ENCODE results near the gene LCMT2. TPM values are rescaled to one million over a fixed set of nuclear protein-coding genes. Genes with fewer than 3 reads are reported as not detected.

LCMT2 gene, protein sequence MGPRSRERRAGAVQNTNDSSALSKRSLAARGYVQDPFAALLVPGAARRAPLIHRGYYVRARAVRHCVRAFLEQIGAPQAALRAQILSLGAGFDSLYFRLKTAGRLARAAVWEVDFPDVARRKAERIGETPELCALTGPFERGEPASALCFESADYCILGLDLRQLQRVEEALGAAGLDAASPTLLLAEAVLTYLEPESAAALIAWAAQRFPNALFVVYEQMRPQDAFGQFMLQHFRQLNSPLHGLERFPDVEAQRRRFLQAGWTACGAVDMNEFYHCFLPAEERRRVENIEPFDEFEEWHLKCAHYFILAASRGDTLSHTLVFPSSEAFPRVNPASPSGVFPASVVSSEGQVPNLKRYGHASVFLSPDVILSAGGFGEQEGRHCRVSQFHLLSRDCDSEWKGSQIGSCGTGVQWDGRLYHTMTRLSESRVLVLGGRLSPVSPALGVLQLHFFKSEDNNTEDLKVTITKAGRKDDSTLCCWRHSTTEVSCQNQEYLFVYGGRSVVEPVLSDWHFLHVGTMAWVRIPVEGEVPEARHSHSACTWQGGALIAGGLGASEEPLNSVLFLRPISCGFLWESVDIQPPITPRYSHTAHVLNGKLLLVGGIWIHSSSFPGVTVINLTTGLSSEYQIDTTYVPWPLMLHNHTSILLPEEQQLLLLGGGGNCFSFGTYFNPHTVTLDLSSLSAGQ
- total RNA-seq (ENCODE audit: low replicate concordance): 7.3 and 7.8 TPM in 2 replicates

GRCh38 chr15:43329960-43330779 lies at the start of gene LCMT2:
TSS of gene LCMT2 (minus strand) at chr15:43330573. CDS start at chr15:43330489, 84 bp downstream.

GRCh38 chr15:43370975-43371974 lies 40.9 kb upstream of the LCMT2 start, which contains the start of the genes TUBGCP4 and ZSCAN29:
TSS of gene TUBGCP4 (plus strand) at chr15:43371101. CDS start at chr15:43371355, 254 bp downstream.
TSS of gene ZSCAN29 (minus strand) at chr15:43371043. CDS start at chr15:43369913, 1,130 bp downstream.

GRCh38 chr15:43302205-43302817 lies 28.1 kb downstream of the LCMT2 start, which contains the start of gene TGM7:
TSS of gene TGM7 (minus strand) at chr15:43302255.

Other genes with a start within 250 kb of the LCMT2 start
- 38.3 and 43.8 TPM in 2 replicates for gene UBR1, start 224.5 kb downstream of the LCMT2 start, total RNA-seq (ENCODE audit: low replicate concordance)
- gene TMEM62, start 197.0 kb downstream of the LCMT2 start, total RNA-seq (ENCODE audit: low replicate concordance): 4.9 and 6.8 TPM in 2 replicates
- 40.1 and 72.2 TPM in 2 replicates for gene CCNDBP1, start 145.2 kb downstream of the LCMT2 start, total RNA-seq (ENCODE audit: low replicate concordance)
- not detected in 2 replicates for gene EPB42, start 109.6 kb downstream of the LCMT2 start, total RNA-seq (ENCODE audit: low replicate concordance)
- not detected in 2 replicates for gene TGM5, start 63.6 kb downstream of the LCMT2 start, total RNA-seq (ENCODE audit: low replicate concordance)
- not detected in 2 replicates for gene TGM7, start 28.3 kb downstream of the LCMT2 start, total RNA-seq (ENCODE audit: low replicate concordance)
- 10.9 and 16.6 TPM in 2 replicates for gene ZSCAN29, start 40.5 kb upstream of the LCMT2 start, total RNA-seq (ENCODE audit: low replicate concordance)
- 6.1 and 10.1 TPM in 2 replicates for gene TUBGCP4, start 40.5 kb upstream of the LCMT2 start, total RNA-seq (ENCODE audit: low replicate concordance)
- 51.7 and 57.5 TPM in 2 replicates for gene TP53BP1, start 162.6 kb upstream of the LCMT2 start, total RNA-seq (ENCODE audit: low replicate concordance)
- 13.8 and 31.1 TPM in 2 replicates for gene MAP1A, start 187.0 kb upstream of the LCMT2 start, total RNA-seq (ENCODE audit: low replicate concordance)

All from smooth muscle cell of the coronary artery (primary cell).